ENCODE results near the gene ADPRH. TPM values are rescaled to one million over a fixed set of nuclear protein-coding genes. Genes with fewer than 3 reads are reported as not detected.

ADPRH gene
- total RNA-seq, 4 donors from 2014 or later = 1.8 to 2.4 (median 2.3) TPM

GRCh38 chr3:119613201-119613600 lies 33.9 kb downstream of the ADPRH start:
- TF ChIP-seq POLR2A (IDR thresholded peaks at IDR 0.05) (no peak), EP300 (IDR thresholded peaks at IDR 0.05; ENCODE audit: low read depth) (no peak)
- Histone ChIP-seq H3K9me3 (no peaks in the 10 kb centered on the region), H3K27ac (no peak overlapping the region), H3K27me3 (no peaks in the 10 kb centered on the region), H3K4me3 (no peak overlapping the region), H3K36me3 (no peaks in the 10 kb centered on the region), H3K4me1 (no peaks in the 10 kb centered on the region)
- in situ Hi-C loops (cut with MboI; ENCODE audit: low pct_ligation_motif_present in 1 of 4, low pct_unique_long_range_greater_than_20kb in 1 of 4, low sequenced_read_pairs in 3 of 4) (no loop called here), intact Hi-C loops (cut with DNase I; ENCODE audit: low total_unique reads) (no loop called here)
- whole genome bisulfite sequencing, 2 donors (ENCODE audit: low coverage in 1 of 2) = 89% methylated on average over 1 of the region's 1 CpG; no CpG with 5 or more reads in 1 of the 2 donors
- no peak for DNase-seq

- WGBS, 2 donors (ENCODE audit: low coverage in 1 of 2) = 88% methylated on average over 4 of the region's 4 CpGs; no CpG with 5 or more reads in 1 of the 2 donors
- in situ Hi-C loops (cut with MboI; ENCODE audit: low pct_ligation_motif_present in 1 of 4, low pct_unique_long_range_greater_than_20kb in 1 of 4, low sequenced_read_pairs in 3 of 4) = no loop called here
- no peaks in the 10 kb centered on the region for H3K9me3 ChIP-seq
- no peaks in the 10 kb centered on the region for H3K4me1 ChIP-seq
- DNase-seq = no peak
- H3K4me3 ChIP-seq = no peak overlapping the region
- H3K36me3 ChIP-seq = no peaks in the 10 kb centered on the region
- intact Hi-C loops (cut with DNase I; ENCODE audit: low total_unique reads) = no loop called here
- no peak overlapping the region for H3K27ac ChIP-seq
- TF ChIP-seq POLR2A (IDR thresholded peaks at IDR 0.05) (no peak), CTCF (IDR thresholded peaks at IDR 0.05) (no peak), POLR2AphosphoS5 (IDR thresholded peaks at IDR 0.05) (no peak), EP300 (IDR thresholded peaks at IDR 0.05; ENCODE audit: low read depth) (no peak)
- H3K27me3 ChIP-seq = no peaks in the 10 kb centered on the region
These were observed 34.6 kb downstream of the ADPRH start for GRCh38 chr3:119613872-119614271.

- intact Hi-C loops (cut with DNase I; ENCODE audit: low total_unique reads) (no loop called here), in situ Hi-C loops (cut with MboI; ENCODE audit: low pct_ligation_motif_present in 1 of 4, low pct_unique_long_range_greater_than_20kb in 1 of 4, low sequenced_read_pairs in 3 of 4) (no loop called here)
- WGBS, 2 donors (ENCODE audit: low coverage in 1 of 2) = 83 to 91% methylated on average over 3 to 4 of the region's 4 CpGs
- no peak overlapping the region for H3K27ac ChIP-seq
- TF ChIP-seq EP300 (IDR thresholded peaks at IDR 0.05; ENCODE audit: low read depth) (no peak), POLR2A (IDR thresholded peaks at IDR 0.05) (no peak), POLR2AphosphoS5 (IDR thresholded peaks at IDR 0.05) (no peak), CTCF (IDR thresholded peaks at IDR 0.05) (no peak)
- DNase-seq = no peak
- H3K4me1 ChIP-seq = no peaks in the 10 kb centered on the region
- H3K36me3 ChIP-seq = no peaks in the 10 kb centered on the region
- no peak overlapping the region for H3K4me3 ChIP-seq
- no peaks in the 10 kb centered on the region for H3K9me3 ChIP-seq
- no peaks in the 10 kb centered on the region for H3K27me3 ChIP-seq
These were observed 36.8 kb downstream of the ADPRH start for GRCh38 chr3:119616056-119616455.

- intact Hi-C loops (cut with DNase I; ENCODE audit: low total_unique reads) = no loop called here
- WGBS, 2 donors (ENCODE audit: low coverage in 1 of 2) = 68 to 80% methylated on average over 4 to 7 of the region's 7 CpGs
These were observed 39.8 kb downstream of the ADPRH start for GRCh38 chr3:119619094-119619493.

More at GRCh38 chr3:119619094-119619493, 39.8 kb downstream of the ADPRH start:
- no peaks in the 10 kb centered on the region for H3K36me3 ChIP-seq
- no peak overlapping the region for H3K4me3 ChIP-seq
- no peak overlapping the region for H3K27ac ChIP-seq
- in situ Hi-C loops (cut with MboI; ENCODE audit: low pct_ligation_motif_present in 1 of 4, low pct_unique_long_range_greater_than_20kb in 1 of 4, low sequenced_read_pairs in 3 of 4) = no loop called here
- no peak for TF ChIP-seq POLR2AphosphoS5 (IDR thresholded peaks at IDR 0.05)
- no peak for TF ChIP-seq EP300 (IDR thresholded peaks at IDR 0.05; ENCODE audit: low read depth)
- TF ChIP-seq POLR2A (IDR thresholded peaks at IDR 0.05) = no peak
- TF ChIP-seq CTCF (IDR thresholded peaks at IDR 0.05) = no peak
- no peaks in the 10 kb centered on the region for H3K9me3 ChIP-seq
- no peaks in the 10 kb centered on the region for H3K27me3 ChIP-seq
- DNase-seq = no peak
- no peaks in the 10 kb centered on the region for H3K4me1 ChIP-seq
